Activated CD4-positive, alpha-beta T cell treated with anti-CD3 and anti-CD28 coated beads, Interleukin-2, Interleukin-6, amounts not matched to agents 100 ng/mL and 50 ng/mL, durations not matched to agents 16 hours and 8 hours (primary cell): Measurements from ENCODE around the gene TNFRSF6B.

ENCODE experiments used
- DNase-seq: peaks from one replicate; pipeline ENCODE4 v3.0.0-alpha.2; 2020

The TNFRSF6B gene

GRCh38 chr20:63740070-63740626 lies 43.7 kb downstream of the TNFRSF6B start:
- DNase-seq, result peak; percentile 46

- peak; percentile 27 for DNase-seq
Measured at GRCh38 chr20:63740627-63741353, 44.3 kb downstream of the TNFRSF6B start.

- DNase-seq, result no peak
Measured at GRCh38 chr20:63741354-63741675, 44.9 kb downstream of the TNFRSF6B start.

- no peak for DNase-seq
Measured at GRCh38 chr20:63741676-63742380, 45.4 kb downstream of the TNFRSF6B start.

- no peak for DNase-seq
Measured at GRCh38 chr20:63742381-63743024, 46.1 kb downstream of the TNFRSF6B start.

GRCh38 chr20:63743210-63743970 lies 46.9 kb downstream of the TNFRSF6B start:
- no peak for DNase-seq

- no peak for DNase-seq
Measured at GRCh38 chr20:63744158-63744557, 47.7 kb downstream of the TNFRSF6B start.

- no peak for DNase-seq
Measured at GRCh38 chr20:63744574-63745423, 48.3 kb downstream of the TNFRSF6B start.

- DNase-seq, result no peak
Measured at GRCh38 chr20:63745424-63745805, 49.0 kb downstream of the TNFRSF6B start.

GRCh38 chr20:63745961-63746731 lies 49.7 kb downstream of the TNFRSF6B start:
- DNase-seq, result no peak

GRCh38 chr20:63746751-63747315 lies 50.4 kb downstream of the TNFRSF6B start:
- DNase-seq, result no peak

GRCh38 chr20:63747622-63748069 lies 51.2 kb downstream of the TNFRSF6B start:
- no peak for DNase-seq
